ACHN (cell line): ENCODE results near the gene SSBP2.
A peak's percentile ranks its signal among the peaks of the same experiment; 100 is the strongest.
"Not testable (repeated sequence)": the region's sequence is repeated elsewhere in the genome, so short reads cannot be mapped to it uniquely, and the experiment has no call there.

Source experiments
- DNase-seq: peaks from one replicate; pipeline ENCODE4 v3.0.0-alpha.2; 2015
- in situ Hi-C: cut with HindIII; loops from 2 replicates; pipeline ENCODE4 v1.10.0; 2017; ENCODE audit warnings: low sequenced_read_pairs, low pct_ligation_motif_present, low pct_unique_long_range_greater_than_20kb

The SSBP2 gene

GRCh38 chr5:81428446-81428845 is 322.5 kb downstream of the SSBP2 start:
- in situ Hi-C loops, result no loop called here

DNA sequence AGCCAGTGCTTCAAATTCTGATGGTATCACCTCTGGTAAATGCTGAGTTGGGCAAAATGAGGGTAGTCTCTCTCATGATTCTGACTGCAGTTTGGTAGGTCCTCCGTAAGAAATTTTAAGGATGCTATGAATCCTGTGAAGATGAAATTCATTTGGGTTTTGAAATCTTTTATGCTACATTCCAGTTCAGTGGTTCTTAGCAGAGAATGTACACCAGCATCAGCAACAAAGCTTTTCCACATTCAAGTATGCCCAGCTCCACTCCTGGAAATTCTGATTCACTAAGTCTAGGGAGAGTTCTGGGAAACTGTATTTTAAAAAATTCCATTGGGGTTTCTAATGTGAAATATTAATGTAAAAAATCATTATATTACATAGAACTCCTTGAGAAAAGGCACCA is 323.3 kb downstream of the SSBP2 start:
- DNase-seq, result no peak
- in situ Hi-C loops, result no loop called here

More at GRCh38 chr5:81428446-81428845, 322.5 kb downstream of the SSBP2 start:
- DNase-seq, result no peak

- in situ Hi-C loops, result no loop called here
Observed at GRCh38 chr5:81426359-81427030, 324.4 kb downstream of the SSBP2 start.

GRCh38 chr5:81425569-81425968 is 325.3 kb downstream of the SSBP2 start:
- peak; percentile 62 for DNase-seq
- in situ Hi-C loops, result no loop called here

More at GRCh38 chr5:81426359-81427030, 324.4 kb downstream of the SSBP2 start:
- DNase-seq, result no peak

- no peak for DNase-seq
- in situ Hi-C loops, result no loop called here
Observed at GRCh38 chr5:81424728-81425127, 326.2 kb downstream of the SSBP2 start.

DNA sequence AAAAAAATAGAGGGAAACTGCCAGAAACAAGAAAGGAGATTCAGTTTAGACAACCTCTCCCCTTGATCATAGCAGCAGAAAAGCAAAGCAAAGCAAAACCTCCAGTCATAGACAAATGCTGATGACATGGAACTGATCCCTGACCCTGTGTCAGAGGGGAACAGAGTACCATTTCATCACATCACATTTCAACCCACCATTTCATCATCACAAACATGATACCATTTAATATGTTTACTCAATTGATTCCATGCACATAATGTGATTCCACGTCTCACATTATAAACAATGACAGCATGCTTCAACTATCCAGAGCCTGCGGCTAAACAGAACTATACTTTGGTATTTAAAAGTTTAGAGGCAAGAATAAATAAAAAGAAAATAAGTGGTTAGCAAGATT is 328.2 kb downstream of the SSBP2 start:
- DNase-seq, result no peak
- in situ Hi-C loops, result no loop called here

GRCh38 chr5:81420039-81420667 is 330.7 kb downstream of the SSBP2 start:
- DNase-seq, result peak; percentile 89
- in situ Hi-C loops, result no loop called here

DNA sequence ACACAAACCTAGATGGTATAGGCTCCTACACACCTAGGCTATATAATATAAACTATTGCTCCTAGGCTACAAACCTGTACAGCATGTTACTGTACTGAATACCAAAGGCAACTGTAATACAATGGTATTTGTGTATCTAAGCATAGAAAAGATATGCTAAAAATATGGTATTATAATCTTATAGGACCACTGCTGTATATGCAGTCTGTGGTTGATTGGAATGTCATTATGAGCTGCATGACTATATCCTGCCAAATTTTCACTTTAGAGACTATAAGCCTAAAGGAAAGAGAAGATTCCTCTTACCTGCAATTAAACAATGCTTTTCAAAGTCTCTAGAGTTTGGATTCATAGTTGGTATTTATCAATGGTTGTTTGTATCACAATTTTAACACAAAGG is 332.3 kb downstream of the SSBP2 start:
- in situ Hi-C loops, result no loop called here
- DNase-seq, result no peak

DNA sequence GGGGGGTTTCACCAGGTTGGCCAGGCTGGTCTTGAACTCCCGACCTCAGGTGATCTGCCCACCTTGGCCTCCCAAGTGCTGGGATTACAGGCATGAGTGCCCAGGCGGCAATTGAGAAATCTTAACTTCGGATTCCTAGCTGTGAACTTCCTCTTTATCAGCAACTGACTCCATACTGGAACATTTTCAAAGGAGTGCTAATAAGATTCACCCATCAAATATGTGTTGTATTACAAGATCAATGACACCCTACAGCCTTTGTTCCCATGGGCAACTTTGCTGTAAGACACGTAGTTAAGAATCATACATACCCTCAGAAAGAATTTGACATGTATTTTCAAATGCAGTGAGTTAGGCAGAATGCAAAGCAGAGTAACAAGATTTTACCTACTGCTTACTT is 333.8 kb downstream of the SSBP2 start:
- in situ Hi-C loops, result no loop called here
- DNase-seq, result no peak

DNA sequence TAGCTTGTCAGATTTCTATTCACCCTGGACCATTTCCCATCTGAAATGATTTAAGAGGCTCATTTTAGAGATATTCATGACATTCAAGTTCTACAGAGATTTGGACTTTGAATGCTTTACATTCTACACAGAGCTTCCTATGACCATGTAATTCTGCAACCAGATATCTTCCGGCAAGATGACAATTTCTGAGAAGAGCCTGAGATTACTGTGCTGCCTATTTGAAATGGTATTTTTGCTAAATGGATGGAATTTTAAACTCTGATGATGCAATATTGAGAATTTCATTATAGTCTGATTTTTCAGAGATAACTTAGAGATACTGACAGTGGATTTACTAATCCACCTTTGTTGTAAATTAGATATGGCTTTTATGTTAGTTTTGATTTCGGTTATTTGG is 341.0 kb downstream of the SSBP2 start:
- DNase-seq, result no peak
- in situ Hi-C loops, result no loop called here

- no peak for DNase-seq
- in situ Hi-C loops, result no loop called here
Observed at GRCh38 chr5:81409361-81409760, 341.5 kb downstream of the SSBP2 start.

DNA sequence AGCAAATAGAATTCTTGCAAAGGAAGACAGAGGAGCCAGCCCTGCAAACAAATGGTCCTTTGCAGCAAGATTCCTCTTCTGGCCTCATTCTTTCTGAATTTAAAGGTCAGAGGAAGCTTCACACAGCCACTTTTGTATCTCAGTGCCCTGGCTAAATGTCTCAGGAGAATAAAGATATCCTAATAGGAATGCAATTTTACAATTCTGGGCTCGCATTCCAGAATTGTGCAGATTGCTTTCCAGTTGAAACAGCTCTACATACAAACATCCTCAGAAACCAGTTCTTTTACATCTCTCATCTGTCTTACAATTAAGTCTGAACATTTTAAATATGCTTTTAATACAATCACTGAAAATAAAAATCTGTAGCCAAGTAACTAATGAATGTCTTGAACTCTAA is 342.4 kb downstream of the SSBP2 start:
- in situ Hi-C loops, result no loop called here
- DNase-seq, result no peak

- in situ Hi-C loops, DNase-seq: not testable (repeated sequence)
Observed at GRCh38 chr5:81407811-81408210, 343.1 kb downstream of the SSBP2 start.

GRCh38 chr5:81405126-81405891 is 345.6 kb downstream of the SSBP2 start:
- no peak for DNase-seq
- in situ Hi-C loops, result no loop called here

DNA sequence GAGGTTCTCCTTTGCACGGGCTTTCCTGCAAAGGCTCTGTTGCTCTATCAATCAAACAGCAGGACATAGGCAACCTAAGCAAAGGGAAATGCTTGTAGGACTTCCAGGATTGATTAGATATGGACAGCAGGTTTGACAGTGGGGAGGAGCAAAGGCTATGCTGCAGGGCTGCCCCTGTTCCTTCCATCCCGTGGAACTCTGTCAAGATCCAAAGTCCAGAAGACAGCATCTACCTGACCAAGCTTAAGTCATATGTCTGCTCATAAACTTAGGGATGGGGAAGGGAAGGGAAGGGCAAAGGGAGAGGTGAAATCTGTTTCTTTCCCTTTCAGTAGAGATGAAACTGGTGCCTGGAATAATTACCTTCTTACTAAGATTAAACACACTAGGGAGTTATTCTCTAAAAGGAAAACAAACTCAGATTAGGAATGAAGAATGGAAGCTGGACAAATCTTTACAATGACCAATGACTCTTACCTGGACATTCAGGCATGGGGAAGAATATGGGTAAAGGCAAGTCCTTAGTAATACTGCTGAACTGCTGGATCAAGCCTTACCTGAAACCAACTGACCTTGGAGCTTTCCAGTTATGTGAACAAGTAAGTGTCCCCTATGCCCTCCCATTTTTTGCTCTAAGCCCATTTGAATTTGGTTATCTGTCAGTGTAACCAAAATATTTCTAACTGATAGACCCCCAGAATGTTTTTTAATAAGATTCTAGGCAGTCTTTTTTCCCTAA is 348.5 kb downstream of the SSBP2 start:
- in situ Hi-C loops, result no loop called here

GRCh38 chr5:81401266-81401665 is 349.6 kb downstream of the SSBP2 start:
- in situ Hi-C loops, result no loop called here
- no peak for DNase-seq

More for the DNA sequence above, 348.5 kb downstream of the SSBP2 start:
- DNase-seq, result no peak

DNA sequence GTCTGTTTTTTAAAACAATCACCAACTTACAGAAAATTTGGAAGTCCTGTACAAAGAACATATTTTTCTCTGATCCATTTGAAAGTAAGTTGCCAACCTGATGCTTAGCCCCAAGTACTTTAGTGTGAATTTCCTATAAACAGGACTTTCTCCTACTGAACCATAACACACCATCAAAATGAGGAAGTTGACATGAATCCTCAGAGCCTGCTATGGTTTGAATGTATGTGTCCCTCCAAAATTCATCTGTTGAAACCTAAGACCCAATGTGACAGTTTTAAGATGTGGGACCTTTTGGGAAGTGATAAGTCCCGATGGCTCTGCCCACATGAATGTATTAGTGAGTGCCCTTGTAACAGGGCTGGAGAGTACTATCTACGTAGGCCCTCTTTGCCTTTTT is 350.5 kb downstream of the SSBP2 start:
- DNase-seq, result no peak
- in situ Hi-C loops, result no loop called here

- in situ Hi-C loops, result no loop called here
- DNase-seq, result no peak
Observed at GRCh38 chr5:81398741-81399140, 352.2 kb downstream of the SSBP2 start.

GRCh38 chr5:81397176-81397575 is 353.7 kb downstream of the SSBP2 start:
- no peak for DNase-seq
- in situ Hi-C loops, result no loop called here
